K562 (cell line): ENCODE data around the gene UBXN2A. TPM values are rescaled to one million over a fixed set of nuclear protein-coding genes. Genes with fewer than 3 reads are reported as not detected.

Experiments
- CBFA2T3 ChIP-seq: fragments of 450-650 bp; IDR thresholded peaks from 2 replicates; pipeline ENCODE4 v1.6.1; 2017
- CXXC5 ChIP-seq: fragments of 250-450 bp; sonication (Bioruptor Pico); IDR thresholded peaks from 2 replicates; pipeline ENCODE4 v1.8.0; 2022; ENCODE audit warnings: inconsistent platforms, mild to moderate bottlenecking, moderate library complexity
- KDM4B ChIP-seq, 2 experiments: fragments of 450-650 bp in 1 of 2; sonication (generic) in 1 of 2; IDR thresholded peaks; 2 replicates each; pipeline ENCODE4 v1.6.1; 2016 to 2017; ENCODE audit warnings: borderline replicate concordance in 2 of 2, antibody characterized with exemption in 1 of 2, low read depth in 1 of 2, mild to moderate bottlenecking in 1 of 2
- MAZ ChIP-seq, 2 experiments: fragments of 450-650 bp in 1 of 2; sonication (generic) in 1 of 2; formaldehyde crosslinking; IDR thresholded peaks in 1 of 2; conservative IDR thresholded peaks in 1 of 2; 2 replicates each; pipeline versions ENCODE4 v1.4.0 to v1.5.0; 2020; ENCODE audit warnings: mild to moderate bottlenecking in 1 of 2, missing genetic modification reagents in 1 of 2
- NUFIP1 ChIP-seq: fragments of 450-650 bp; IDR thresholded peaks from 2 replicates; pipeline ENCODE4 v1.6.1; 2018; ENCODE audit not compliant: partially characterized antibody
- PRPF4 ChIP-seq: fragments of 200-400 bp; formaldehyde crosslinking; IDR thresholded peaks from one replicate; pipeline ENCODE4 v1.6.1; 2017; ENCODE audit warnings: low read length, low read depth, mild to moderate bottlenecking; ENCODE audit not compliant: insufficient read depth, poor library complexity, severe bottlenecking
- SMARCA5 ChIP-seq: fragments of 450-650 bp; IDR thresholded peaks from 2 replicates; pipeline ENCODE4 v1.6.1; 2016
- SP2 ChIP-seq: IDR thresholded peaks from 2 replicates; pipeline ENCODE4 v1.6.1; 2011; ENCODE audit warnings: mild to moderate bottlenecking, low read depth, low read length, moderate library complexity; ENCODE audit not compliant: poor library complexity, severe bottlenecking; ENCODE audit errors: extremely low read depth
- U2AF1 ChIP-seq: fragments of 200-400 bp; formaldehyde crosslinking; optimal IDR thresholded peaks from 2 replicates; pipeline ENCODE3; 2017; ENCODE audit warnings: mild to moderate bottlenecking, low read depth, low read length, moderate library complexity
- ZNF12 ChIP-seq: sonication (generic); formaldehyde crosslinking; IDR thresholded peaks from 2 replicates; pipeline ENCODE4 v1.4.0; 2020; ENCODE audit warnings: mild to moderate bottlenecking, missing genetic modification reagents
- ZNF143 ChIP-seq: sonication (generic); formaldehyde crosslinking; IDR thresholded peaks from 2 replicates; pipeline ENCODE4 v1.9.0; 2022; ENCODE audit warnings: mild to moderate bottlenecking, missing genetic modification reagents
- ZNF184 ChIP-seq: sonication (generic); formaldehyde crosslinking; IDR thresholded peaks from 2 replicates; pipeline ENCODE4 v1.5.0; 2020; ENCODE audit warnings: missing genetic modification reagents
- ZNF431 ChIP-seq: sonication (generic); formaldehyde crosslinking; IDR thresholded peaks from 2 replicates; pipeline ENCODE4 v1.8.0; 2022; ENCODE audit warnings: mild to moderate bottlenecking, missing genetic modification reagents
- ZNF764 ChIP-seq: fragments of 250-450 bp; sonication (Bioruptor Pico); IDR thresholded peaks from 2 replicates; pipeline ENCODE4 v1.4.0; 2020; ENCODE audit warnings: low read depth, mild to moderate bottlenecking, moderate library complexity
- polyA plus RNA-seq, 8 experiments: library from polyadenylated mRNA; depleted of rRNA in 4 of 8; stranded (reverse) in 5 of 8; unstranded in 3 of 8; fragments of >200 nt; fragmentation: Nextera tagmentation in 2 of 8; fragmentation: Illumina TruSeq in 1 of 8; extraction: Ambion mirVana in 2 of 8; extraction: Trizol in 1 of 8; gene quantifications; 2 replicates each; pipeline versions ENCODE4 v1.2.1 to v1.2.3, GENCODE V29; 2011 to 2014; ENCODE audit warnings: inconsistent platforms in 1 of 8, missing spikeins in 1 of 8
- total RNA-seq, 7 experiments: library from RNA; depleted of rRNA in 6 of 7; stranded (reverse); fragments of >200 nt in 6 of 7; fragmentation: Illumina TruSeq in 2 of 7; extraction: Trizol in 2 of 7; gene quantifications; 2 replicates each; pipeline versions ENCODE4 v1.2.1 to v1.2.3, GENCODE V29; 2011 to 2021; ENCODE audit warnings: low replicate concordance in 1 of 7
- TF ChIP-seq, protein P1 (sequence below): fragments of 200-800 bp; sonication (Bioruptor generic); IDR thresholded peaks from 2 replicates; pipeline ENCODE4 v1.6.1; 2016; ENCODE audit warnings: missing genetic modification characterization, missing compliant biosample characterization
- TF ChIP-seq, protein P2 (sequence below), 2 experiments: fragments of 450-650 bp in 1 of 2; IDR thresholded peaks; 2 replicates each; pipeline ENCODE4 v1.6.1; 2011 to 2017; ENCODE audit warnings: low read depth in 2 of 2, antibody characterized with exemption in 1 of 2, borderline replicate concordance in 1 of 2, low read length in 1 of 2, mild to moderate bottlenecking in 1 of 2, mixed read lengths in 1 of 2; ENCODE audit not compliant: control insufficient read depth in 1 of 2
- TF ChIP-seq, protein P3 (sequence below): fragments of 250-450 bp; sonication (Bioruptor Pico); IDR thresholded peaks from 2 replicates; pipeline ENCODE4 v1.5.0; 2021

Gene UBXN2A
- total and polyA plus RNA-seq, 9 of the 15 experiments (the other 6 are each of a cell fraction or from before 2014, with no cell fraction given): 3.4 to 25.6 (median 16.0) TPM

DNA sequence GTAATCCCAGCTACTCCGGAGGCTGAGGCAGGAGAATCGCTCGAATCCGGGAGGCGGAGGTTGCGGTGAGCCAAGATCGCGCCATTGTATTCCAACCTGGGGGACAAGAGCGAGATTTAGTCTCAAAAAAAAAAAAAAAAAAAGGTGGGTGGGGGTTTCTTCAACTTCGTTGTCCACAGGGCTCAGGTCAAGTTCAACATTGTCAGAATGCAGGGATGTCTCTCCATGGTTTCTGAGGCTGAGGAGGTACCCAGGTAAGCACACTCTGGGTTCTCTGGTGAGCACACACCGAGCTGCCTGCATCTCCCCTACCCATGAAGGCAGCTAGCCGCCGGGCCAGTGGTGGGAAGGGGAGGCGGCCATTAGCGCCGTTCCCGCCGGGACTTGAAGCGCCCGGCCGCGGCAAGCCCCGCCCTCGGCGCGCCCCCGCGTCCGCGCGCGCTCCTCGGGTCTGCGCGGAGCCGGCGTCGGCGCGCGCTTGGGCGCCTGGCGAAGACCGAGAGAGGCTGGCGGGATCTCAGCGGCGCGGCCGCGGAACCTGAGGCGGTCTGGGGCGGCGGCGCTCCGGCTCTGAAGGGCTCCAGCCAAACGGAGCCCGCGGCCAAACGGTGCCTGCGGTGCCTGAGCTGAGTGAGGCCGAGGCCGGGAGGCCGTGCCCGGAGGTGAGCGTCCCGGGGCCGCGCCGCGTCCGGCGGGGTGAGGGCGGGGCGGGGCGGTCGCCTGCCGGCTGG lies at the start of gene UBXN2A (continued):
- TF ChIP-seq, protein P1, sequence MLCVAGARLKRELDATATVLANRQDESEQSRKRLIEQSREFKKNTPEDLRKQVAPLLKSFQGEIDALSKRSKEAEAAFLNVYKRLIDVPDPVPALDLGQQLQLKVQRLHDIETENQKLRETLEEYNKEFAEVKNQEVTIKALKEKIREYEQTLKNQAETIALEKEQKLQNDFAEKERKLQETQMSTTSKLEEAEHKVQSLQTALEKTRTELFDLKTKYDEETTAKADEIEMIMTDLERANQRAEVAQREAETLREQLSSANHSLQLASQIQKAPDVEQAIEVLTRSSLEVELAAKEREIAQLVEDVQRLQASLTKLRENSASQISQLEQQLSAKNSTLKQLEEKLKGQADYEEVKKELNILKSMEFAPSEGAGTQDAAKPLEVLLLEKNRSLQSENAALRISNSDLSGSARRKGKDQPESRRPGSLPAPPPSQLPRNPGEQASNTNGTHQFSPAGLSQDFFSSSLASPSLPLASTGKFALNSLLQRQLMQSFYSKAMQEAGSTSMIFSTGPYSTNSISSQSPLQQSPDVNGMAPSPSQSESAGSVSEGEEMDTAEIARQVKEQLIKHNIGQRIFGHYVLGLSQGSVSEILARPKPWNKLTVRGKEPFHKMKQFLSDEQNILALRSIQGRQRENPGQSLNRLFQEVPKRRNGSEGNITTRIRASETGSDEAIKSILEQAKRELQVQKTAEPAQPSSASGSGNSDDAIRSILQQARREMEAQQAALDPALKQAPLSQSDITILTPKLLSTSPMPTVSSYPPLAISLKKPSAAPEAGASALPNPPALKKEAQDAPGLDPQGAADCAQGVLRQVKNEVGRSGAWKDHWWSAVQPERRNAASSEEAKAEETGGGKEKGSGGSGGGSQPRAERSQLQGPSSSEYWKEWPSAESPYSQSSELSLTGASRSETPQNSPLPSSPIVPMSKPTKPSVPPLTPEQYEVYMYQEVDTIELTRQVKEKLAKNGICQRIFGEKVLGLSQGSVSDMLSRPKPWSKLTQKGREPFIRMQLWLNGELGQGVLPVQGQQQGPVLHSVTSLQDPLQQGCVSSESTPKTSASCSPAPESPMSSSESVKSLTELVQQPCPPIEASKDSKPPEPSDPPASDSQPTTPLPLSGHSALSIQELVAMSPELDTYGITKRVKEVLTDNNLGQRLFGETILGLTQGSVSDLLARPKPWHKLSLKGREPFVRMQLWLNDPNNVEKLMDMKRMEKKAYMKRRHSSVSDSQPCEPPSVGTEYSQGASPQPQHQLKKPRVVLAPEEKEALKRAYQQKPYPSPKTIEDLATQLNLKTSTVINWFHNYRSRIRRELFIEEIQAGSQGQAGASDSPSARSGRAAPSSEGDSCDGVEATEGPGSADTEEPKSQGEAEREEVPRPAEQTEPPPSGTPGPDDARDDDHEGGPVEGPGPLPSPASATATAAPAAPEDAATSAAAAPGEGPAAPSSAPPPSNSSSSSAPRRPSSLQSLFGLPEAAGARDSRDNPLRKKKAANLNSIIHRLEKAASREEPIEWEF (CRISPR knock-in tag): no peak
- TF ChIP-seq ZNF143 (no peak), CXXC5 (peak; percentile 86), ZNF764 (CRISPR knock-in tag) (no peak), MAZ (CRISPR knock-in tag; conservative IDR thresholded peaks at IDR 0.05 in 1 of 2, IDR thresholded peaks at IDR 0.05 in 1 of 2) (peak; percentile 52 to 85), ZNF184 (CRISPR knock-in tag) (no peak), SMARCA5 (no peak), SP2 (no peak), CBFA2T3 (no peak), PRPF4 (no peak), ZNF12 (CRISPR knock-in tag) (no peak), U2AF1 (peak; percentile 69), KDM4B (IDR thresholded peaks at IDR 0.05; ENCODE audit: borderline replicate concordance in 2 of 2, low read depth in 1 of 2) (no peak), NUFIP1 (no peak), ZNF431 (CRISPR knock-in tag) (no peak)
- TF ChIP-seq, protein P2, sequence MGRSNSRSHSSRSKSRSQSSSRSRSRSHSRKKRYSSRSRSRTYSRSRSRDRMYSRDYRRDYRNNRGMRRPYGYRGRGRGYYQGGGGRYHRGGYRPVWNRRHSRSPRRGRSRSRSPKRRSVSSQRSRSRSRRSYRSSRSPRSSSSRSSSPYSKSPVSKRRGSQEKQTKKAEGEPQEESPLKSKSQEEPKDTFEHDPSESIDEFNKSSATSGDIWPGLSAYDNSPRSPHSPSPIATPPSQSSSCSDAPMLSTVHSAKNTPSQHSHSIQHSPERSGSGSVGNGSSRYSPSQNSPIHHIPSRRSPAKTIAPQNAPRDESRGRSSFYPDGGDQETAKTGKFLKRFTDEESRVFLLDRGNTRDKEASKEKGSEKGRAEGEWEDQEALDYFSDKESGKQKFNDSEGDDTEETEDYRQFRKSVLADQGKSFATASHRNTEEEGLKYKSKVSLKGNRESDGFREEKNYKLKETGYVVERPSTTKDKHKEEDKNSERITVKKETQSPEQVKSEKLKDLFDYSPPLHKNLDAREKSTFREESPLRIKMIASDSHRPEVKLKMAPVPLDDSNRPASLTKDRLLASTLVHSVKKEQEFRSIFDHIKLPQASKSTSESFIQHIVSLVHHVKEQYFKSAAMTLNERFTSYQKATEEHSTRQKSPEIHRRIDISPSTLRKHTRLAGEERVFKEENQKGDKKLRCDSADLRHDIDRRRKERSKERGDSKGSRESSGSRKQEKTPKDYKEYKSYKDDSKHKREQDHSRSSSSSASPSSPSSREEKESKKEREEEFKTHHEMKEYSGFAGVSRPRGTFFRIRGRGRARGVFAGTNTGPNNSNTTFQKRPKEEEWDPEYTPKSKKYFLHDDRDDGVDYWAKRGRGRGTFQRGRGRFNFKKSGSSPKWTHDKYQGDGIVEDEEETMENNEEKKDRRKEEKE (IDR thresholded peaks at IDR 0.05; ENCODE audit: borderline replicate concordance in 1 of 2, control insufficient read depth in 1 of 2, low read depth in 2 of 2, low read length in 1 of 2): no peak
- TF ChIP-seq, protein P3, sequence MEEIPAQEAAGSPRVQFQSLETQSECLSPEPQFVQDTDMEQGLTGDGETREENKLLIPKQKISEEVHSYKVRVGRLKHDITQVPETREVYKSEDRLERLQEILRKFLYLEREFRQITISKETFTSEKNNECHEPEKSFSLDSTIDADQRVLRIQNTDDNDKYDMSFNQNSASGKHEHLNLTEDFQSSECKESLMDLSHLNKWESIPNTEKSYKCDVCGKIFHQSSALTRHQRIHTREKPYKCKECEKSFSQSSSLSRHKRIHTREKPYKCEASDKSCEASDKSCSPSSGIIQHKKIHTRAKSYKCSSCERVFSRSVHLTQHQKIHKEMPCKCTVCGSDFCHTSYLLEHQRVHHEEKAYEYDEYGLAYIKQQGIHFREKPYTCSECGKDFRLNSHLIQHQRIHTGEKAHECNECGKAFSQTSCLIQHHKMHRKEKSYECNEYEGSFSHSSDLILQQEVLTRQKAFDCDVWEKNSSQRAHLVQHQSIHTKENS (CRISPR knock-in tag): no peak
